HepG2 (cell line): Measurements from ENCODE around the gene COX4I2. TPM values are rescaled to one million over a fixed set of nuclear protein-coding genes. Genes with fewer than 3 reads are reported as not detected.
A peak's percentile ranks its signal among the peaks of the same experiment; 100 is the strongest.

ENCODE experiments used
- ARNTL ChIP-seq: sonication (generic); formaldehyde crosslinking; IDR thresholded peaks from 2 replicates; pipeline ENCODE4 v1.4.0; 2020; ENCODE audit warnings: mild to moderate bottlenecking, missing genetic modification reagents
- ELF1 ChIP-seq: sonication (generic); formaldehyde crosslinking; IDR thresholded peaks from 2 replicates; pipeline ENCODE4 v1.4.0; 2020; ENCODE audit warnings: missing genetic modification reagents
- HNRNPL ChIP-seq: fragments of 200-400 bp; formaldehyde crosslinking; IDR thresholded peaks from 2 replicates; pipeline ENCODE4 v1.6.1; 2017; ENCODE audit warnings: mild to moderate bottlenecking, low read depth, low read length
- IKZF4 ChIP-seq: sonication (generic); formaldehyde crosslinking; IDR thresholded peaks from 2 replicates; pipeline ENCODE4 v1.5.1; 2020; ENCODE audit warnings: borderline replicate concordance, mild to moderate bottlenecking, low read depth, missing genetic modification reagents; ENCODE audit errors: not compliant biosample characterization
- MIER3 ChIP-seq: IDR thresholded peaks from 2 replicates; pipeline ENCODE4 v1.6.1; 2016; ENCODE audit warnings: missing compliant biosample characterization, borderline replicate concordance
- NCOR1 ChIP-seq: fragments of 200-600 bp; sonication (generic); IDR thresholded peaks from 2 replicates; pipeline ENCODE4 v1.7.0; 2017; ENCODE audit warnings: antibody characterized with exemption, low read length, borderline replicate concordance
- PITX1 ChIP-seq: sonication (generic); formaldehyde crosslinking; IDR thresholded peaks from 2 replicates; pipeline ENCODE4 v1.5.1; 2020; ENCODE audit warnings: mild to moderate bottlenecking, missing genetic modification reagents
- POLR2A ChIP-seq, 2 experiments: IDR thresholded peaks; 2 replicates each; pipeline ENCODE4 v1.6.1; 2011; ENCODE audit warnings: low read depth in 2 of 2, low read length in 2 of 2, mild to moderate bottlenecking in 1 of 2, moderate library complexity in 1 of 2; ENCODE audit not compliant: insufficient read depth in 1 of 2
- RFXANK ChIP-seq: IDR thresholded peaks from 2 replicates; pipeline ENCODE4 v1.6.1; 2016
- RFXAP ChIP-seq: sonication (generic); formaldehyde crosslinking; IDR thresholded peaks from 2 replicates; pipeline ENCODE4 v1.4.0; 2020; ENCODE audit warnings: missing genetic modification reagents, borderline replicate concordance
- SMARCE1 ChIP-seq: fragments of 450-650 bp; IDR thresholded peaks from 2 replicates; pipeline ENCODE4 v1.6.1; 2017; ENCODE audit warnings: borderline replicate concordance
- TBL1XR1 ChIP-seq: fragments of 150-350 bp; IDR thresholded peaks from 2 replicates; pipeline ENCODE4 v1.6.1; 2014; ENCODE audit warnings: borderline replicate concordance, low read length; ENCODE audit not compliant: partially characterized antibody
- TEAD3 ChIP-seq: optimal IDR thresholded peaks from 2 replicates; pipeline ENCODE3; 2016; ENCODE audit warnings: borderline replicate concordance
- ZMYM2 ChIP-seq: sonication (generic); formaldehyde crosslinking; IDR thresholded peaks from 2 replicates; pipeline ENCODE4 v1.8.0; 2022; ENCODE audit warnings: mild to moderate bottlenecking, missing genetic modification reagents
- ZNF792 ChIP-seq: IDR thresholded peaks from 2 replicates; pipeline ENCODE4 v1.6.1; 2016
- ZSCAN20 ChIP-seq: sonication (generic); formaldehyde crosslinking; IDR thresholded peaks from 2 replicates; pipeline ENCODE4 v1.4.0; 2020; ENCODE audit warnings: missing genetic modification reagents, mild to moderate bottlenecking, borderline replicate concordance
- ZSCAN21 ChIP-seq: sonication (generic); formaldehyde crosslinking; IDR thresholded peaks from 2 replicates; pipeline ENCODE4 v1.8.0; 2022; ENCODE audit warnings: mild to moderate bottlenecking, missing genetic modification reagents, moderate library complexity, borderline replicate concordance
- ZSCAN25 ChIP-seq: sonication (generic); formaldehyde crosslinking; IDR thresholded peaks from 2 replicates; pipeline ENCODE4 v1.8.0; 2022; ENCODE audit warnings: mild to moderate bottlenecking, missing genetic modification reagents
- polyA plus RNA-seq, 8 experiments: library from polyadenylated mRNA; depleted of rRNA in 3 of 8; stranded (reverse) in 7 of 8; unstranded in 1 of 8; fragments of >200 nt; fragmentation: Illumina TruSeq in 4 of 8; extraction: Trizol in 4 of 8; gene quantifications; 2 replicates each; pipeline versions ENCODE4 v1.2.1 to v1.2.3, GENCODE V29; 2011 to 2016; ENCODE audit warnings: low read depth in 4 of 8, missing spikeins in 1 of 8, mixed read lengths in 1 of 8; ENCODE audit not compliant: insufficient read depth in 1 of 8
- total RNA-seq, 5 experiments: library from RNA; depleted of rRNA; stranded (reverse); fragments of >200 nt; fragmentation: Illumina TruSeq; extraction: Trizol; gene quantifications; 2 replicates each; pipeline ENCODE4 v1.2.3, GENCODE V29; 2016; ENCODE audit warnings: low read depth in 1 of 5
- TF ChIP-seq, protein P1 (sequence below): sonication (generic); formaldehyde crosslinking; IDR thresholded peaks from 2 replicates; pipeline ENCODE4 v1.8.1; 2023; ENCODE audit warnings: mild to moderate bottlenecking, moderate library complexity, missing genetic modification reagents
- TF ChIP-seq, protein P2 (sequence below): sonication (generic); formaldehyde crosslinking; IDR thresholded peaks from 2 replicates; pipeline ENCODE4 v1.4.0; 2020; ENCODE audit warnings: mild to moderate bottlenecking, missing genetic modification reagents, borderline replicate concordance
- TF ChIP-seq, protein P3 (sequence below): sonication (generic); formaldehyde crosslinking; IDR thresholded peaks from 2 replicates; pipeline ENCODE4 v1.5.0; 2020; ENCODE audit warnings: missing genetic modification reagents, mild to moderate bottlenecking, borderline replicate concordance

The COX4I2 gene
- total and polyA plus RNA-seq, 2 of the 13 experiments (the other 11 are each of a cell fraction or from before 2014, with no cell fraction given), result 1.1 TPM; not detected in 1

GRCh38 chr20:31594558-31595379 is 42.9 kb upstream of the COX4I2 start (continued):
- TF ChIP-seq HNRNPL, result peak; percentile 69; the same call in 1 of the 2 replicates
- TF ChIP-seq, protein P1, sequence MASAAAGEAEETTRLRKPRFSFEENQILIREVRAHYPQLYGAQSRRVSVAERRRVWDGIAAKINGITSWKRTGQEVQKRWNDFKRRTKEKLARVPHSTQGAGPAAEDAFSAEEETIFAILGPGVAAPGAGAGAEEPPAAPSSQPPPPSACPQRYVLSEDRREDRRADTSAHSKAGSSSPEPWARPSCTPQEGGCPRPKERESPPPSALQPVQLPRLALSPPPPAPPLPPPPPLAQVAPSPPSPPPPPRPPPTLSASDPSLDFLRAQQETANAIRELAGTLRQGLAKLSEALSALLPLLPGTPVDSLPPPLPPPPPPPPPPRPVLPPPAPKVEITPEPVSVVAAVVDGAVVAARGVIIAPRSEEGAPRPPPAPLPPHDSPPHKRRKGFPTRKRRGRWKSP (CRISPR knock-in tag), result peak; percentile 43; the same call in 1 of the 2 replicates
- TF ChIP-seq NCOR1, result peak; percentile 75; the same call in 1 of the 2 replicates
- TF ChIP-seq TEAD3 (CRISPR knock-in tag), result peak; percentile 62
- peak; percentile 64 for TF ChIP-seq ZNF792 (CRISPR knock-in tag)
- TF ChIP-seq MIER3 (CRISPR knock-in tag), result no peak
- no peak for TF ChIP-seq SMARCE1
- no peak for TF ChIP-seq TBL1XR1
- TF ChIP-seq, protein P2, sequence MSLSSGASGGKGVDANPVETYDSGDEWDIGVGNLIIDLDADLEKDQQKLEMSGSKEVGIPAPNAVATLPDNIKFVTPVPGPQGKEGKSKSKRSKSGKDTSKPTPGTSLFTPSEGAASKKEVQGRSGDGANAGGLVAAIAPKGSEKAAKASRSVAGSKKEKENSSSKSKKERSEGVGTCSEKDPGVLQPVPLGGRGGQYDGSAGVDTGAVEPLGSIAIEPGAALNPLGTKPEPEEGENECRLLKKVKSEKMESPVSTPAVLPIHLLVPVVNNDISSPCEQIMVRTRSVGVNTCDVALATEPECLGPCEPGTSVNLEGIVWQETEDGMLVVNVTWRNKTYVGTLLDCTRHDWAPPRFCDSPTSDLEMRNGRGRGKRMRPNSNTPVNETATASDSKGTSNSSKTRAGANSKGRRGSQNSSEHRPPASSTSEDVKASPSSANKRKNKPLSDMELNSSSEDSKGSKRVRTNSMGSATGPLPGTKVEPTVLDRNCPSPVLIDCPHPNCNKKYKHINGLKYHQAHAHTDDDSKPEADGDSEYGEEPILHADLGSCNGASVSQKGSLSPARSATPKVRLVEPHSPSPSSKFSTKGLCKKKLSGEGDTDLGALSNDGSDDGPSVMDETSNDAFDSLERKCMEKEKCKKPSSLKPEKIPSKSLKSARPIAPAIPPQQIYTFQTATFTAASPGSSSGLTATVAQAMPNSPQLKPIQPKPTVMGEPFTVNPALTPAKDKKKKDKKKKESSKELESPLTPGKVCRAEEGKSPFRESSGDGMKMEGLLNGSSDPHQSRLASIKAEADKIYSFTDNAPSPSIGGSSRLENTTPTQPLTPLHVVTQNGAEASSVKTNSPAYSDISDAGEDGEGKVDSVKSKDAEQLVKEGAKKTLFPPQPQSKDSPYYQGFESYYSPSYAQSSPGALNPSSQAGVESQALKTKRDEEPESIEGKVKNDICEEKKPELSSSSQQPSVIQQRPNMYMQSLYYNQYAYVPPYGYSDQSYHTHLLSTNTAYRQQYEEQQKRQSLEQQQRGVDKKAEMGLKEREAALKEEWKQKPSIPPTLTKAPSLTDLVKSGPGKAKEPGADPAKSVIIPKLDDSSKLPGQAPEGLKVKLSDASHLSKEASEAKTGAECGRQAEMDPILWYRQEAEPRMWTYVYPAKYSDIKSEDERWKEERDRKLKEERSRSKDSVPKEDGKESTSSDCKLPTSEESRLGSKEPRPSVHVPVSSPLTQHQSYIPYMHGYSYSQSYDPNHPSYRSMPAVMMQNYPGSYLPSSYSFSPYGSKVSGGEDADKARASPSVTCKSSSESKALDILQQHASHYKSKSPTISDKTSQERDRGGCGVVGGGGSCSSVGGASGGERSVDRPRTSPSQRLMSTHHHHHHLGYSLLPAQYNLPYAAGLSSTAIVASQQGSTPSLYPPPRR (CRISPR knock-in tag), result peak; percentile 89
- TF ChIP-seq POLR2A (IDR thresholded peaks at IDR 0.05; ENCODE audit: insufficient read depth in 1 of 2, low read depth in 2 of 2, low read length in 2 of 2), result peak; percentile 74 to 81
- 0 out of 2 replicates have a peak, but pooled peaks have one; percentile 55 for TF ChIP-seq PITX1 (CRISPR knock-in tag)
- TF ChIP-seq ZMYM2 (CRISPR knock-in tag), result no peak
- TF ChIP-seq ZSCAN21 (CRISPR knock-in tag), result no peak
- no peak for TF ChIP-seq ZSCAN20 (CRISPR knock-in tag)
- TF ChIP-seq, protein P3, sequence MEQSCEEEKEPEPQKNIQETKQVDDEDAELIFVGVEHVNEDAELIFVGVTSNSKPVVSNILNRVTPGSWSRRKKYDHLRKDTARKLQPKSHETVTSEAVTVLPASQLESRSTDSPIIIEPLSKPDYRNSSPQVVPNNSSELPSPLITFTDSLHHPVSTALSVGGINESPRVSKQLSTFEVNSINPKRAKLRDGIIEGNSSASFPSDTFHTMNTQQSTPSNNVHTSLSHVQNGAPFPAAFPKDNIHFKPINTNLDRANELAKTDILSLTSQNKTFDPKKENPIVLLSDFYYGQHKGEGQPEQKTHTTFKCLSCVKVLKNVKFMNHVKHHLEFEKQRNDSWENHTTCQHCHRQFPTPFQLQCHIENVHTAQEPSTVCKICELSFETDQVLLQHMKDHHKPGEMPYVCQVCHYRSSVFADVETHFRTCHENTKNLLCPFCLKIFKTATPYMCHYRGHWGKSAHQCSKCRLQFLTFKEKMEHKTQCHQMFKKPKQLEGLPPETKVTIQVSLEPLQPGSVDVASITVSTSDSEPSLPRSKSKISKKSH, result 0 out of 2 replicates have a peak, but pooled peaks have one; percentile 47
- 0 out of 2 replicates have a peak, but pooled peaks have one; percentile 74 for TF ChIP-seq RFXAP (CRISPR knock-in tag)
- TF ChIP-seq ZSCAN25 (CRISPR knock-in tag), result 0 out of 2 replicates have a peak, but pooled peaks have one; percentile 24
- peak; percentile 34; the same call in 1 of the 2 replicates for TF ChIP-seq RFXANK (CRISPR knock-in tag)
- peak; percentile 27; the same call in 1 of the 2 replicates for TF ChIP-seq ELF1 (CRISPR knock-in tag)
- TF ChIP-seq ARNTL (CRISPR knock-in tag), result peak; percentile 74
- no peak for TF ChIP-seq IKZF4 (CRISPR knock-in tag)
